IMR-90 (cell line): Measurements from ENCODE around the gene CEP135. TPM values are rescaled to one million over a fixed set of nuclear protein-coding genes. Genes with fewer than 3 reads are reported as not detected.

Experiments
- ATAC-seq: fragments of 200-7000 bp; cut with Tn5 transposase; 2 replicates; pipeline ENCODE4 v1.9.1; 2020; ENCODE audit warnings: low read depth, mild to moderate bottlenecking, moderate library complexity
- BruUV-seq: library from RNA; stranded (reverse); fragments of 400-500 nt; replicated peaks from 2 replicates; lab custom pipeline; 2021; lab: Mats Ljungman, UMichigan
- CTCF ChIA-PET: fragments of 300-600 bp; formaldehyde crosslinking; extraction: SDS; loops from one replicate; lab custom pipeline; 2021; ENCODE audit warnings: antibody characterized with exemption; lab: Yijun Ruan, JAX
- POLR2A ChIA-PET: fragments of 300-600 bp; sonication (Branson Sonifier 250); formaldehyde crosslinking; loops from one replicate; lab custom pipeline; 2022; ENCODE audit warnings: antibody characterized with exemption; ENCODE audit not compliant: unreplicated experiment; lab: Charles Lee
- DNase-seq: peaks from one replicate; pipeline ENCODE4 v3.0.0; 2013
- H2AFZ ChIP-seq: replicated peaks from 2 replicates; pipeline ENCODE3; 2013; ENCODE audit warnings: low read length, mild to moderate bottlenecking; ENCODE audit not compliant: poor library complexity
- H2AK5ac ChIP-seq: 2 replicates; pipeline ENCODE4 v1.6.1; 2013; ENCODE audit warnings: low read depth, low read length, inconsistent platforms
- H2AK9ac ChIP-seq: replicated peaks from 2 replicates; pipeline ENCODE3; 2013; ENCODE audit warnings: mild to moderate bottlenecking, low read depth, low read length, moderate library complexity; ENCODE audit not compliant: poor library complexity
- H2BK120ac ChIP-seq: 2 replicates; pipeline ENCODE4 v1.6.1; 2013; ENCODE audit warnings: low read depth, low read length, inconsistent platforms
- H2BK15ac ChIP-seq: 3 replicates; pipeline ENCODE4 v1.6.1; 2013; ENCODE audit warnings: low read depth, low read length, inconsistent platforms
- H2BK20ac ChIP-seq: 2 replicates; pipeline ENCODE4 v1.6.1; 2013; ENCODE audit warnings: low read depth, mild to moderate bottlenecking, inconsistent platforms, low read length, moderate library complexity
- H2BK5ac ChIP-seq: 2 replicates; pipeline ENCODE4 v1.6.1; 2013; ENCODE audit warnings: mild to moderate bottlenecking, low read depth, low read length, inconsistent platforms; ENCODE audit not compliant: poor library complexity, severe bottlenecking
- H3K14ac ChIP-seq: replicated peaks from 2 replicates; pipeline ENCODE4 v1.6.1; 2013; ENCODE audit warnings: low read depth, low read length, inconsistent platforms
- H3K18ac ChIP-seq: 2 replicates; pipeline ENCODE4 v1.6.1; 2013; ENCODE audit warnings: low read depth, low read length, control low read depth
- H3K23ac ChIP-seq: 2 replicates; pipeline ENCODE4 v1.6.1; 2013; ENCODE audit warnings: low read depth, low read length, inconsistent platforms
- H3K27ac ChIP-seq: 2 replicates; pipeline ENCODE4 v1.5.1; 2013; ENCODE audit warnings: mild to moderate bottlenecking, control low read depth, low read length; ENCODE audit not compliant: insufficient read depth
- H3K27me3 ChIP-seq: 2 replicates; pipeline ENCODE4 v1.6.1; 2013; ENCODE audit warnings: low read length; ENCODE audit not compliant: control insufficient read depth, insufficient read depth
- H3K36me3 ChIP-seq: 2 replicates; pipeline ENCODE4 v1.6.1; 2013; ENCODE audit warnings: low read length, mixed read lengths; ENCODE audit not compliant: control insufficient read depth, insufficient read depth
- H3K4ac ChIP-seq: 2 replicates; pipeline ENCODE4 v1.6.1; 2013; ENCODE audit warnings: low read depth, low read length, inconsistent platforms
- H3K4me1 ChIP-seq: 2 replicates; pipeline ENCODE4 v1.6.1; 2013; ENCODE audit warnings: low read length, mixed read lengths; ENCODE audit not compliant: control insufficient read depth, insufficient read depth
- H3K4me2 ChIP-seq: 2 replicates; pipeline ENCODE4 v1.6.1; 2013; ENCODE audit warnings: low read depth, mild to moderate bottlenecking, control low read depth, low read length, moderate library complexity
- H3K4me3 ChIP-seq: 2 replicates; pipeline ENCODE4 v1.5.1; 2013; ENCODE audit warnings: low read depth, mild to moderate bottlenecking, control low read depth, low read length, moderate library complexity; ENCODE audit not compliant: insufficient read depth
- H3K56ac ChIP-seq: 2 replicates; pipeline ENCODE4 v1.6.1; 2013; ENCODE audit warnings: low read length, inconsistent platforms; ENCODE audit not compliant: insufficient read depth; ENCODE audit errors: extremely low read depth
- H3K79me1 ChIP-seq, 2 experiments: 2 replicates each; pipeline ENCODE4 v1.6.1; 2013; ENCODE audit warnings: low read length in 2 of 2, inconsistent platforms in 1 of 2, low read depth in 1 of 2
- H3K9ac ChIP-seq: 2 replicates; pipeline ENCODE4 v1.6.1; 2013; ENCODE audit warnings: low read depth, low read length, control low read depth
- H3K9me1 ChIP-seq: 2 replicates; pipeline ENCODE4 v1.6.1; 2013; ENCODE audit warnings: low read length, inconsistent platforms; ENCODE audit not compliant: insufficient read depth
- H3K9me3 ChIP-seq: 2 replicates; pipeline ENCODE4 v1.6.1; 2013; ENCODE audit warnings: low read length; ENCODE audit not compliant: control insufficient read depth, insufficient read depth
- H4K20me1 ChIP-seq: 2 replicates; pipeline ENCODE4 v1.6.1; 2013; ENCODE audit warnings: low read length, inconsistent platforms; ENCODE audit not compliant: insufficient read depth
- H4K5ac ChIP-seq: 2 replicates; pipeline ENCODE4 v1.6.1; 2013; ENCODE audit warnings: mild to moderate bottlenecking, low read depth, low read length, control low read depth
- H4K8ac ChIP-seq, 2 experiments: 2 replicates each; pipeline ENCODE4 v1.6.1; 2013; ENCODE audit warnings: low read depth in 2 of 2, low read length in 2 of 2, control low read depth in 1 of 2, inconsistent platforms in 1 of 2
- H4K91ac ChIP-seq: 2 replicates; pipeline ENCODE4 v1.6.1; 2013; ENCODE audit warnings: low read depth, low read length, inconsistent platforms; ENCODE audit not compliant: insufficient read depth
- BHLHE40 ChIP-seq: fragments of 150-350 bp; IDR thresholded peaks from 2 replicates; pipeline ENCODE4 v1.6.1; 2016; ENCODE audit warnings: mild to moderate bottlenecking, low read depth, low read length
- CEBPB ChIP-seq: IDR thresholded peaks from 2 replicates; pipeline ENCODE4 v1.6.1; 2012; ENCODE audit warnings: low read depth, low read length, improper control_type of control experiment
- CHD1 ChIP-seq: IDR thresholded peaks from 2 replicates; pipeline ENCODE4 v1.6.1; 2012; ENCODE audit warnings: low read depth, low read length, improper control_type of control experiment
- CTCF ChIP-seq: conservative IDR thresholded peaks from 2 replicates; pipeline ENCODE4 v1.5.1; 2012; ENCODE audit warnings: mild to moderate bottlenecking, low read depth, low read length, improper control_type of control experiment
- ELK1 ChIP-seq: fragments of 150-350 bp; IDR thresholded peaks from 2 replicates; pipeline ENCODE4 v1.6.1; 2016; ENCODE audit warnings: low read depth, mild to moderate bottlenecking, low read length, moderate library complexity, borderline replicate concordance
- FOS ChIP-seq: fragments of 150-350 bp; IDR thresholded peaks from 2 replicates; pipeline ENCODE4 v1.6.1; 2016; ENCODE audit warnings: low read depth, low read length
- MAFK ChIP-seq: IDR thresholded peaks from 2 replicates; pipeline ENCODE4 v1.6.1; 2012; ENCODE audit warnings: low read depth, low read length, improper control_type of control experiment
- MAZ ChIP-seq: IDR thresholded peaks from 2 replicates; pipeline ENCODE4 v1.6.1; 2012; ENCODE audit warnings: low read depth, mild to moderate bottlenecking, low read length, improper control_type of control experiment, moderate library complexity, borderline replicate concordance
- MXI1 ChIP-seq: IDR thresholded peaks from 2 replicates; pipeline ENCODE4 v1.6.1; 2012; ENCODE audit warnings: low read depth, mild to moderate bottlenecking, low read length, moderate library complexity, borderline replicate concordance
- NFE2L2 ChIP-seq: fragments of 150-350 bp; IDR thresholded peaks from 2 replicates; pipeline ENCODE4 v1.6.1; 2016; ENCODE audit warnings: low read depth, mild to moderate bottlenecking, low read length
- POLR2A ChIP-seq: IDR thresholded peaks from 2 replicates; pipeline ENCODE4 v1.6.1; 2012; ENCODE audit warnings: mild to moderate bottlenecking, low read depth, low read length
- RAD21 ChIP-seq: IDR thresholded peaks from 2 replicates; pipeline ENCODE4 v1.6.1; 2012; ENCODE audit warnings: low read length, improper control_type of control experiment
- RCOR1 ChIP-seq: IDR thresholded peaks from 2 replicates; pipeline ENCODE4 v1.6.1; 2012; ENCODE audit warnings: mild to moderate bottlenecking, low read length, improper control_type of control experiment; ENCODE audit not compliant: insufficient replicate concordance
- RFX5 ChIP-seq: IDR thresholded peaks from 2 replicates; pipeline ENCODE4 v1.8.0; 2012; ENCODE audit warnings: low read depth, mild to moderate bottlenecking, low read length, moderate library complexity
- SMC3 ChIP-seq: fragments of 150-350 bp; IDR thresholded peaks from 2 replicates; pipeline ENCODE4 v1.6.1; 2016; ENCODE audit warnings: low read depth, mild to moderate bottlenecking, antibody characterized with exemption, low read length, moderate library complexity
- USF2 ChIP-seq: fragments of 150-350 bp; IDR thresholded peaks from 2 replicates; pipeline ENCODE4 v1.6.1; 2017; ENCODE audit warnings: mild to moderate bottlenecking, antibody characterized with exemption, low read length, low read depth
- WGBS, 2 experiments: methylation state at CpG; one replicate each; pipeline versions ENCODE4 v1.1.5 to v1.1.7; 2013; ENCODE audit warnings: missing lambda C conversion rate in 2 of 2; ENCODE audit not compliant: insufficient read length in 1 of 2; ENCODE audit errors: extremely low coverage in 2 of 2; 5-methylcytosine and 5-hydroxymethylcytosine counted together
- dilution Hi-C: fragments of 300-500 bp; cut with HindIII; formaldehyde crosslinking; loops from one replicate; pipeline ENCODE4 v1.14.3; 2018; ENCODE audit warnings: low sequenced_read_pairs; ENCODE audit not compliant: unreplicated experiment
- in situ Hi-C: fragments of 300-500 bp; cut with MboI; formaldehyde crosslinking; loops from 3 replicates; pipeline ENCODE4 v1.14.3; 2019; ENCODE audit warnings: low sequenced_read_pairs, inconsistent platforms, mixed read lengths
- intact Hi-C: fragments of 100-400 bp; cut with micrococcal nuclease; formaldehyde crosslinking; loops from 2 replicates; pipeline ENCODE4 v1.10.0; 2022
- polyA plus RNA-seq, 3 experiments: library from polyadenylated mRNA; depleted of rRNA; stranded (reverse); fragments of >200 nt; gene quantifications; 2 replicates each; pipeline ENCODE4 v1.2.3, GENCODE V29; 2012; ENCODE audit warnings: low replicate concordance in 1 of 3
- total RNA-seq: library from RNA; depleted of rRNA; stranded (reverse); fragments of >200 nt; gene quantifications from 2 replicates; pipeline ENCODE4 v1.2.3, GENCODE V29; 2012

The CEP135 gene
- total and polyA plus RNA-seq, 2 of the 4 experiments (the other 2 are of a cell fraction) = 2.7 to 3.2 TPM

DNA sequence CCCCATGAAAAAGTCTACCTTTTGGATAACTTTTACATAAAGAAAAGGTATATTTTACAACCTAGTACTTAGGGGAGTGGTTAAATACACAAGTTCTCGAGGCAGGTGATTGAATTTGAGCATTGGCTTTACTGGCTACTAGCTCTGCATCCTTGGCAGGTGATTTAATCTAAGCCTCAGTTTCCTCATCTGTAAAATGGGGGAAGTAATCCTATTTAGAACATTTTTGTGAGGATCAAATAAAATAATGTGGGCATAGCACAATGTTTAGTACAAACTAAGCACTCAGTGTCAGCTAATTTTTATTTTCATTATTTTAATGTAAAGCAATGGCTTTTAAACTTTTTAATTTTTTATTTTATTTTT is 102.9 kb downstream of the CEP135 start:
- Histone ChIP-seq H3K4me2 (no peak overlapping the region), H3K27me3 (peaks cover 16% of the 10 kb centered on the region), H2BK20ac (no peak overlapping the region), H4K20me1 (no peaks in the 10 kb centered on the region), H3K18ac (no peak overlapping the region), H4K5ac (no peak overlapping the region), H2AFZ (no peak overlapping the region), H3K56ac (no peak overlapping the region), H2AK5ac (no peak overlapping the region), H2BK5ac (no peak overlapping the region), H3K4me1 (no peaks in the 10 kb centered on the region), H3K9me1 (no peaks in the 10 kb centered on the region; the same call in 1 of the 2 replicates), H3K23ac (no peak overlapping the region), H2BK120ac (no peak overlapping the region), H4K91ac (no peak overlapping the region), H2BK15ac (no peak overlapping the region), H3K36me3 (no peaks in the 10 kb centered on the region), H3K14ac (no peak overlapping the region), H3K9ac (no peak overlapping the region), H3K79me1 (no peaks in the 10 kb centered on the region; a peak in 1 of 4 replicates), H3K4me3 (no peak overlapping the region), H4K8ac (no peak overlapping the region), H3K27ac (no peak overlapping the region), H3K9me3 (no peaks in the 10 kb centered on the region), H2AK9ac (no peak overlapping the region), H3K4ac (no peak overlapping the region)
- no TSS peak for BruUV-seq
- ChIA-PET POLR2A (no interaction called here), CTCF (interaction anchor here (1.0 kb wide), 1 partner anchor 103 kb away, joined by 3 read pairs; the partner anchor contains the start of gene CEP135)
- intact Hi-C loops = no loop called here
- no CpG with 5 or more reads among the region's 1 CpG for WGBS, 2 experiments
- ATAC-seq (no peak), DNase-seq (no peak)
- dilution Hi-C loops = no loop called here
- TF ChIP-seq MXI1 (no peak), CTCF (no peak), RAD21 (no peak), FOS (no peak), SMC3 (no peak), CEBPB (no peak), MAZ (no peak), ELK1 (no peak), RFX5 (no peak), NFE2L2 (no peak), BHLHE40 (no peak), USF2 (no peak), CHD1 (no peak), POLR2A (no peak), RCOR1 (no peak), MAFK (no peak)
- in situ Hi-C loops = no loop called here
